ENCODE results near the gene CFAP77. TPM values are rescaled to one million over a fixed set of nuclear protein-coding genes. Genes with fewer than 3 reads are reported as not detected.

CFAP77 gene
- total RNA-seq, 2 experiments from 2014 or later = not detected

GRCh38 chr9:132504488-132504887 is 94.5 kb downstream of the CFAP77 start:
- no peak for DNase-seq
- H3K27me3 Mint-ChIP-seq = peaks cover 6% of the 10 kb centered on the region
- POLR2A ChIA-PET = no interaction called here
- H3K36me3 Mint-ChIP-seq = no peaks in the 10 kb centered on the region
- H3K9me3 Mint-ChIP-seq = no peaks in the 10 kb centered on the region
- H3K4me1 Mint-ChIP-seq (ENCODE audit: low read depth) = peaks cover 14% of the 10 kb centered on the region
- CTCF ChIA-PET = no interaction called here
- no peak overlapping the region for H3K4me3 Mint-ChIP-seq
- no peak overlapping the region for H3K27ac Mint-ChIP-seq
- intact Hi-C loops (cut with micrococcal nuclease) = no loop called here

DNA sequence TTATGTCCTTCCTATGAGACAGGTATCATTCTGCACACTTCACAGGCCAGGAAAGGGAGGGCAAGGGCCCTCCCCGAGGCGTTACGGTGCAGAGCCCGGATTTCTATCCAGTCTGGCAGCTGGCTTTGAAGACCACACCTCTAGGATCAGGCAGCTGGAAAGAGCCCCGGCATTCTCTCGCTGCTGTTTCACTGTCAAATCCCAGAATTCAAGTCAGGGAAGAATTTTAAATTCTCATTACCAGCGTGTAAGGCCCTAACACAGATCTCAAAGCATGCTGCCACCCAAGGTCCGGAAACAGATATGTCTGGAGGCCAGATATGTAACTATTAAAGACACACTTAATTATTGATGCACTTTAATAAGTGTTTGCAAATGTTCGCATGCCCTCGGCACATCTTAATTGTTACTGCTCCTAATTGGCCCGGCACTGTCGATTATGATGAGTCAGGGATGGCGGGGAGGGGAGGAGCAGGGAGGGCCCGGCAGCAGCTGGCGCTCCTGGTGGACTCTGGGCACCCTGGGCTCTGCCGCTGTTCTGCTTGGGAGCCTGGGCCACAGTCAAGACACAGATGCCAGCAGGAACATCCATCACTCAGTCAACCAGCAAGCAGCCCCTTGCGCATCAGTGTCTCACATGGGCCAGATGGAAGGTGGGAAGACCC is 96.1 kb downstream of the CFAP77 start:
- POLR2A ChIA-PET = no interaction called here
- Mint-ChIP-seq H3K36me3 (no peaks in the 10 kb centered on the region), H3K27ac (no peak overlapping the region), H3K4me3 (no peak overlapping the region), H3K27me3 (peaks cover 6% of the 10 kb centered on the region), H3K4me1 (ENCODE audit: low read depth) (peaks cover 14% of the 10 kb centered on the region), H3K9me3 (no peaks in the 10 kb centered on the region)
- no peak for DNase-seq
- CTCF ChIA-PET = interaction anchor here (0.6 to 1.9 kb wide), 5 partner anchors 18 to 93 kb away, joined by 3 to 11 read pairs (median 3); no protein-coding TSS in a partner anchor
- intact Hi-C loops (cut with micrococcal nuclease) = loop anchor here (5.0 kb wide), 1 partner anchor 71 kb away; no protein-coding TSS in a partner anchor

GRCh38 chr9:132506977-132507669 is 97.1 kb downstream of the CFAP77 start:
- no peak for DNase-seq

GRCh38 chr9:132507670-132508469 is 97.9 kb downstream of the CFAP77 start:
- POLR2A ChIA-PET = no interaction called here
- peaks cover 14% of the 10 kb centered on the region for H3K4me1 Mint-ChIP-seq (ENCODE audit: low read depth)
- H3K9me3 Mint-ChIP-seq = no peaks in the 10 kb centered on the region
- H3K27me3 Mint-ChIP-seq = peaks cover 3% of the 10 kb centered on the region
- DNase-seq = peak; percentile 74
- H3K4me3 Mint-ChIP-seq = no peak overlapping the region
- CTCF ChIA-PET = interaction anchor here (0.7 to 1.9 kb wide), 14 partner anchors 10 to 309 kb away, joined by 3 to 11 read pairs (median 3); no protein-coding TSS in a partner anchor
- intact Hi-C loops (cut with micrococcal nuclease) = loop anchor here (1.0 to 5.0 kb wide), 3 partner anchors 69 to 292 kb away; no protein-coding TSS in a partner anchor
- no peak overlapping the region for H3K27ac Mint-ChIP-seq
- H3K36me3 Mint-ChIP-seq = no peaks in the 10 kb centered on the region

More at GRCh38 chr9:132506977-132507669, 97.1 kb downstream of the CFAP77 start:
- H3K36me3 Mint-ChIP-seq = no peaks in the 10 kb centered on the region
- H3K4me1 Mint-ChIP-seq (ENCODE audit: low read depth) = peaks cover 14% of the 10 kb centered on the region
- ChIA-PET POLR2A (no interaction called here), CTCF (interaction anchor here (0.6 to 1.9 kb wide), 12 partner anchors 10 to 310 kb away, joined by 3 to 11 read pairs (median 3); no protein-coding TSS in a partner anchor)
- peaks cover 6% of the 10 kb centered on the region for H3K27me3 Mint-ChIP-seq
- H3K4me3 Mint-ChIP-seq = no peak overlapping the region
- H3K27ac Mint-ChIP-seq = no peak overlapping the region
- intact Hi-C loops (cut with micrococcal nuclease) = loop anchor here (1.0 to 5.0 kb wide), 3 partner anchors 70 to 293 kb away; no protein-coding TSS in a partner anchor
- H3K9me3 Mint-ChIP-seq = no peaks in the 10 kb centered on the region

DNA sequence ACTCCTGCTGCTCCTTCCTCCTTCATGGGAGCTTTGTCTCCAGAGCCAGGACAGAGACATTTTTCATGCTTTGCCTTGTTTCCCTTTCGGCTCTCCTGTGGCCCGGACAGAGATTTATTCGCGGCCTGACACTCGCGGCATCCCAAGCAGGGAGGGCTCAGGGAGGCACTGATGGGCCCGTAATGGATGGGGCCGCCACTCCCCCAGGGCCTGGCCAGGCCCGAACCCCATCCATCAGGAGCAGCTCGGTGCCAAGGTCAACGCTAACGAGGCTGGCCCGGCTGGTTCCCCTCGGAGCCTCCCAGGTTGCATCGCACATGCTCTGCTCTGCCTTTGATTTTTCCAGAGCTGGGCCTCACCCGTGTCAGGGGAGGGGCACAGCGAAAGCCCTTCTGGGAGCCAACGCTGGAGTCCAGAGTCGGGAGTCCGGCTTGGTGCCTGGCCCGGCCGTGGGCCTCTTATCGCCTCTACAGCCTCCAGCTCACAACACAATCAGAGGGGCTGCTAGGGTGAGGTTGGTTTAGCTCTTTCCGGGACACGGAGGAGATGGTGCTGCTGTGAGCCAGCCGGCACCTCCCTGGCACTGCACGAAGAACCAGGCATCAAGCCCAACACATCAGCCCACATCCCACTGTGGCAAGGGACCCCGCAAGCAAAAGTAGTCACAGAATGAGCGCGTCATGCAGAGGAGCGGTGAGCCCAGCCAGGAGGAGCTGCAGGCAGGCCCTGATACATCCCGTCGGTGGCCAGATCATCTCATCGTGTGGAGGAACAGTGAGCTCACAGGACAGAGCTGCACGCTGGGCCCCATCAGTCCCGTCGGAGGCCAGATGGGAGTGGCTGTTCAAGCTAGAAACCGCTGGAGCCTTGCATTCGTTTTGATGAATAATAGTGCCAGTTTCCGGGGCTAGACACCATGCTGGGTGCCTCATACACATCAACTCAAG is 100.2 kb downstream of the CFAP77 start:
- Mint-ChIP-seq H3K27me3 (peaks cover 9% of the 10 kb centered on the region), H3K4me3 (no peak overlapping the region), H3K4me1 (ENCODE audit: low read depth) (peaks cover 14% of the 10 kb centered on the region), H3K9me3 (no peaks in the 10 kb centered on the region), H3K36me3 (no peaks in the 10 kb centered on the region), H3K27ac (no peak overlapping the region)
- ChIA-PET CTCF (no interaction called here), POLR2A (no interaction called here)
- DNase-seq = no peak
- intact Hi-C loops (cut with micrococcal nuclease) = loop anchor here (5.0 kb wide), 1 partner anchor 67 kb away; no protein-coding TSS in a partner anchor

DNA sequence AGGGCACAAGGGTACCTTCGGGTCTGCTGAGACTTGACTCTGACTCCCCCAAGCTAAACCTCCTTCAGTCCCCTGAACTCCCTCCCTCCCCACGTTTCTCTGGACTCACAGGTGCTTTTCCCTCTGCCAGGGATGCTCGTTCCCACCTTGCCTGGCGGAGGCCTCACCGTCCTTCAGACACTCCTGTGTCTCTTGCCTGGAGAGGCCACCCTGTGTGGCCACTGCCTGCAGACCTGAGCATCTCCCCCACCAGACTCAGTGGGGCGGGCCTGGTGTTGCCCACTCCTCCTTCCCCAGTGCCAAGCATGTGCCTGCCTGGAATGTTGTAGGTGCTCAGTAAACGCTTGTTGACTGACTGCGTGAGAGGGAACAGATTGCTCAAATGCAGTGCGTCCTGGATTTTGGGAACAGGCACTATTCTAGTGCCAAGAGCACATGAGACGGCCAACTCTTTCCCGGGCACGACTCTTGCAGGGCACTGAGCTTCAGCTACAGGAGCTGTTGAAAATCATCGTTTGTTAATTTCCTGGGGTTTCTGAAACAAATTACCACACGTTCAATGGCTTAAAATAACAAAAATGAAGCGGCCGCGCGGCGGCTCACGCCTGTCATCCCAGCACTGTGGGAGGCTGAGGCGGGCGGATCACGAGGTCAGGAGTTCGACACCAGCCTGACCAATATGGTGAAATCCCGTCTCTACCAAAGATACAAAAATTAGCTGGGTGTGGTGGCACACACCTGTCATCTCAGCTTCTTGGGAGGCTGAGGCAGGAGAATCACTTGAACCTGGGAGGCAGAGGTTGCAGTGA is 101.4 kb downstream of the CFAP77 start:
- peaks cover 14% of the 10 kb centered on the region for H3K4me1 Mint-ChIP-seq (ENCODE audit: low read depth)
- peaks cover 11% of the 10 kb centered on the region for H3K27me3 Mint-ChIP-seq
- no peaks in the 10 kb centered on the region for H3K36me3 Mint-ChIP-seq
- H3K27ac Mint-ChIP-seq = no peak overlapping the region
- ChIA-PET CTCF (no interaction called here), POLR2A (no interaction called here)
- no peak for DNase-seq
- H3K4me3 Mint-ChIP-seq = no peak overlapping the region
- no peaks in the 10 kb centered on the region for H3K9me3 Mint-ChIP-seq
- intact Hi-C loops (cut with micrococcal nuclease) = no loop called here

DNA sequence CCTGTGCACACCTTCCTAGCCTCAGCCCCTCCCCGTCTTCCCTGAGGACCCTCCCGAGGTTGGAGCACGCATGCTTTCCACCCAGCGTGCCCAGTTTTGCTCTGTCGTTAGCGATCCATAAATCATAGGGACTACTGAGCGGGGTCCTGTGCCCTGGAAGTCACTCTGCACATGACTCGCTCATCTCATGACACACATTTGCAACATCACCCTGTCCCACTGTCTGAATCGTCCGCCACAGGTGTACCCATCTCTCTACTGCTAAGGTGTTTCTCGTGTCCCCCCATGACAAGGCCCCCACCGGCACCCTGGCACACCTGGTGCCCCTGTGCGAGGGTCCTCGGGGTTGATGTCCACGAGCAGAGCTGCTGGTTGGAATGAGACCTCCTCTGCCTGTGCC is 103.4 kb downstream of the CFAP77 start:
- Mint-ChIP-seq H3K36me3 (no peaks in the 10 kb centered on the region), H3K27me3 (peaks cover 12% of the 10 kb centered on the region), H3K9me3 (no peaks in the 10 kb centered on the region), H3K4me1 (ENCODE audit: low read depth) (no peaks in the 10 kb centered on the region), H3K27ac (no peak overlapping the region), H3K4me3 (no peak overlapping the region)
- no peak for DNase-seq
- intact Hi-C loops (cut with micrococcal nuclease) = no loop called here
- CTCF ChIA-PET = no interaction called here
- POLR2A ChIA-PET = no interaction called here

DNA sequence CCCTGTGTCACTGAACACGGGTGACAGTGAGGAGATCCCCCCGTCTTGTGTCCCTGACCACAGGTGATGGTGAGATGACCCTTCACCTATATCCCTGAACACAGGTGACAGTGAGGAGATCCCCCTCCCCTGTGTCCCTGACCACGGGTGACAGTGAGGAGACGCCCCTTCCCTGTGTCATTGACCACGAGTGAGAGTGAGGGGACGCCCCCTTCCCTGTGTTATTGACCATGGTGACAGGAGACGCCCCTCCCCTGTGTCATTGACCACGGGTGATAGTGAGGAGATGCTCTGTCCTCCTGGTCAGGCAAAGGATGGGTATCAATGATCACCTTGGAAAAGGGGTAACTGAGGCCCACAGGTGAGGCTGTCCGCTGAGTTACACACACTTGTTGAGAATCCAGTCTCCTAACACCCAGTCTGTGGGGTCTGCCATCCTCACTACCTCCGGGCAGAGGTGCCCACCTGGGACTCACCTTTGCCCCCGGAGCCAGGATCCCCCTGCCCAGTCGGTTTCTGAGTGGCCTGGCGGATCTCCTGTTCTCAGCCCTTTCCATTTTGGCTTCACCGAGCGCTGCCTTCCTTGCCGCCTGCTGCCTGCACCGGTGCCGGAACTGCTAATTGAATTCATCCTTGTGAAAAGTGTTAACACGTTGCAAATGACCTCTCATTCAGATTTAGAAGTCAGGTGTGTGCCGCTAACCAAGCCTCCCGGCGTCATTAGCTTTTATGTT is 104.2 kb downstream of the CFAP77 start:
- intact Hi-C loops (cut with micrococcal nuclease) = no loop called here
- no peaks in the 10 kb centered on the region for H3K9me3 Mint-ChIP-seq
- no peaks in the 10 kb centered on the region for H3K4me1 Mint-ChIP-seq (ENCODE audit: low read depth)
- CTCF ChIA-PET = no interaction called here
- DNase-seq = no peak
- no peak overlapping the region for H3K27ac Mint-ChIP-seq
- H3K27me3 Mint-ChIP-seq = peaks cover 12% of the 10 kb centered on the region
- no peaks in the 10 kb centered on the region for H3K36me3 Mint-ChIP-seq
- H3K4me3 Mint-ChIP-seq = no peak overlapping the region
- POLR2A ChIA-PET = no interaction called here

DNA sequence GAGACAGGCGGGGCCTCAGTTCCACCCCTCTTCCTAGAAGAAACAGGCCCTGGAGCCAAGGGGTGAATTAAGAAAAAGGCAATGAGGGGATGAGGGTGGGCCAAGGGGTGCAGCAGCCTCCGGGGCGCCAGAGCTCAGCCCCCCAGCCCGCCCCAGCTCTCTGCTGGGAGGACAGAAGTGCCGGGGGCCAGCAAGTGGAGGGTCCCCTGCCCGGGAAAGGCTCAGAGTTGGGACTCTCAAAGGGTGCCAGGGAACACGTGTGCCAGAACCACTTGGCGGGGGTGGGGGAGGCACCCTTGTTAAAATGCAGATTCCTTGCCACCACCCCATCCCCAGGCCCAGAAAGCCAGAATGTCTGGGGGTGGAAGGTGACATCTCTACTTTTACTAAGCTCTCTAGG is 104.8 kb downstream of the CFAP77 start:
- Mint-ChIP-seq H3K4me1 (ENCODE audit: low read depth) (no peaks in the 10 kb centered on the region), H3K27ac (no peak overlapping the region), H3K4me3 (no peak overlapping the region), H3K27me3 (peaks cover 12% of the 10 kb centered on the region), H3K36me3 (no peaks in the 10 kb centered on the region), H3K9me3 (no peaks in the 10 kb centered on the region)
- CTCF ChIA-PET = no interaction called here
- POLR2A ChIA-PET = no interaction called here
- DNase-seq = no peak
- intact Hi-C loops (cut with micrococcal nuclease) = no loop called here

GRCh38 chr9:132516301-132516700 is 106.3 kb downstream of the CFAP77 start:
- ChIA-PET CTCF (no interaction called here), POLR2A (no interaction called here)
- no peak for DNase-seq
- intact Hi-C loops (cut with micrococcal nuclease) = no loop called here
- Mint-ChIP-seq H3K4me3 (no peak overlapping the region), H3K36me3 (no peaks in the 10 kb centered on the region), H3K4me1 (ENCODE audit: low read depth) (no peaks in the 10 kb centered on the region), H3K27me3 (peaks cover 15% of the 10 kb centered on the region), H3K9me3 (no peaks in the 10 kb centered on the region), H3K27ac (no peak overlapping the region)

Measured in activated CD4-positive, alpha-beta memory T cell treated with anti-CD3 and anti-CD28 coated beads for 36 hours (primary cell).